ENCODE results near the gene SARDH. TPM values are rescaled to one million over a fixed set of nuclear protein-coding genes. Genes with fewer than 3 reads are reported as not detected.

Gene SARDH
- total and polyA plus RNA-seq, 4 experiments from 2014 or later: 2.5 to 19.3 (median 11.4) TPM

GRCh38 chr9:133718563-133719315 is 19.4 kb downstream of the SARDH start:
- no peaks in the 10 kb centered on the region for H3K27me3 ChIP-seq (ENCODE audit: insufficient read depth, low read length)
- POLR2A ChIA-PET (ENCODE audit: partially characterized antibody): no interaction called here
- Mint-ChIP-seq H3K4me3 (no peak overlapping the region), H3K27me3 (peaks cover 0 to 14% of the 10 kb centered on the region in 2 donors), H3K27ac (no peak overlapping the region), H3K4me1 (peaks cover 0 to 18% (median 3%) of the 10 kb centered on the region in 4 donors), H3K9me3 (peaks cover 0 to 7% (median under 1%) of the 10 kb centered on the region in 8 donors), H3K36me3 (no peaks in the 10 kb centered on the region)
- CTCF ChIA-PET (ENCODE audit: partially characterized antibody): no interaction called here
- H3K4me3 ChIP-seq (ENCODE audit: low read length in 2 of 2): no peak overlapping the region
- H3K4me1 ChIP-seq (ENCODE audit: insufficient read depth, low read length): no peaks in the 10 kb centered on the region
- H3K27ac ChIP-seq (ENCODE audit: low read depth, low read length): no peak overlapping the region
- H3K9me3 ChIP-seq (ENCODE audit: control insufficient read depth in 1 of 2, low read length in 2 of 2): no peaks in the 10 kb centered on the region
- intact Hi-C loops (cut with micrococcal nuclease): no loop called here
- no peak for DNase-seq
- H3K36me3 ChIP-seq (ENCODE audit: insufficient read depth, low read length): no peaks in the 10 kb centered on the region

GRCh38 chr9:133717113-133718031 is 20.8 kb downstream of the SARDH start:
- Histone ChIP-seq H3K36me3 (ENCODE audit: insufficient read depth, low read length) (no peaks in the 10 kb centered on the region), H3K4me1 (ENCODE audit: insufficient read depth, low read length) (no peaks in the 10 kb centered on the region), H3K27ac (ENCODE audit: low read depth, low read length) (no peak overlapping the region), H3K9me3 (ENCODE audit: control insufficient read depth in 1 of 2, low read length in 2 of 2) (no peaks in the 10 kb centered on the region), H3K27me3 (ENCODE audit: insufficient read depth, low read length) (no peaks in the 10 kb centered on the region), H3K4me3 (ENCODE audit: low read length in 2 of 2) (no peak overlapping the region)
- no peak for DNase-seq
- Mint-ChIP-seq H3K4me1 (peaks cover 0 to 18% (median 3%) of the 10 kb centered on the region in 4 donors), H3K36me3 (no peaks in the 10 kb centered on the region), H3K27me3 (peaks cover 0 to 14% of the 10 kb centered on the region in 2 donors), H3K4me3 (no peak overlapping the region), H3K9me3 (peaks cover 0 to 7% (median under 1%) of the 10 kb centered on the region in 8 donors), H3K27ac (no peak overlapping the region)
- CTCF ChIA-PET (ENCODE audit: partially characterized antibody): interaction anchor here (1.3 to 1.7 kb wide), 2 partner anchors 60 to 129 kb away, joined by 3 to 4 read pairs; no protein-coding TSS in a partner anchor
- POLR2A ChIA-PET (ENCODE audit: partially characterized antibody): no interaction called here
- intact Hi-C loops (cut with micrococcal nuclease): loop anchor here (2.0 kb wide), 1 partner anchor 129 kb away; no protein-coding TSS in a partner anchor

- Histone ChIP-seq H3K36me3 (ENCODE audit: insufficient read depth, low read length) (no peaks in the 10 kb centered on the region), H3K27me3 (ENCODE audit: insufficient read depth, low read length) (no peaks in the 10 kb centered on the region), H3K4me3 (ENCODE audit: low read length in 2 of 2) (no peak overlapping the region), H3K9me3 (ENCODE audit: control insufficient read depth in 1 of 2, low read length in 2 of 2) (no peaks in the 10 kb centered on the region), H3K4me1 (ENCODE audit: insufficient read depth, low read length) (no peaks in the 10 kb centered on the region), H3K27ac (ENCODE audit: low read depth, low read length) (no peak overlapping the region)
- Mint-ChIP-seq H3K4me1 (peaks cover 0 to 18% (median 3%) of the 10 kb centered on the region in 4 donors), H3K27ac (no peak overlapping the region), H3K9me3 (peaks cover 0 to 7% (median under 1%) of the 10 kb centered on the region in 8 donors), H3K36me3 (no peaks in the 10 kb centered on the region), H3K27me3 (peaks cover 0 to 14% of the 10 kb centered on the region in 2 donors), H3K4me3 (no peak overlapping the region)
- POLR2A ChIA-PET (ENCODE audit: partially characterized antibody): interaction anchor here (1.3 kb wide), 1 partner anchor 15 kb away, joined by 4 read pairs; no protein-coding TSS in a partner anchor
- CTCF ChIA-PET (ENCODE audit: partially characterized antibody): interaction anchor here (0.7 to 1.7 kb wide), 4 partner anchors 23 to 128 kb away, joined by 3 to 4 read pairs (median 3); no protein-coding TSS in a partner anchor
- intact Hi-C loops (cut with micrococcal nuclease): loop anchor here (2.0 kb wide), 1 partner anchor 128 kb away; no protein-coding TSS in a partner anchor
- no peak for DNase-seq
Observed at GRCh38 chr9:133716564-133717112, 21.5 kb downstream of the SARDH start.

- Histone ChIP-seq H3K27ac (ENCODE audit: low read depth, low read length) (no peak overlapping the region), H3K4me1 (ENCODE audit: insufficient read depth, low read length) (no peaks in the 10 kb centered on the region), H3K4me3 (ENCODE audit: low read length in 2 of 2) (no peak overlapping the region), H3K36me3 (ENCODE audit: insufficient read depth, low read length) (no peaks in the 10 kb centered on the region), H3K9me3 (ENCODE audit: control insufficient read depth in 1 of 2, low read length in 2 of 2) (no peaks in the 10 kb centered on the region), H3K27me3 (ENCODE audit: insufficient read depth, low read length) (no peaks in the 10 kb centered on the region)
- Mint-ChIP-seq H3K27ac (peak overlapping the region in 6 of 7 donors; percentile 12 to 64 (median 44)), H3K36me3 (no peaks in the 10 kb centered on the region), H3K9me3 (peaks cover 0 to 7% (median under 1%) of the 10 kb centered on the region in 8 donors), H3K27me3 (peaks cover 0 to 10% of the 10 kb centered on the region in 2 donors), H3K4me1 (peaks cover 0 to 18% (median 2%) of the 10 kb centered on the region in 4 donors), H3K4me3 (no peak overlapping the region)
- ChIA-PET CTCF (ENCODE audit: partially characterized antibody) (interaction anchor here (0.7 to 2.0 kb wide), 5 partner anchors 22 to 127 kb away, joined by 3 to 6 read pairs (median 3); no protein-coding TSS in a partner anchor), POLR2A (ENCODE audit: partially characterized antibody) (interaction anchor here (1.3 kb wide), 1 partner anchor 15 kb away, joined by 4 read pairs; no protein-coding TSS in a partner anchor)
- DNase-seq: peak in 2 of 5 donors; percentile 25 to 42
- intact Hi-C loops (cut with micrococcal nuclease): loop anchor here (1.0 to 2.0 kb wide), 2 partner anchors 60 to 127 kb away; no protein-coding TSS in a partner anchor
Observed at GRCh38 chr9:133715866-133716563, 22.1 kb downstream of the SARDH start.

DNA sequence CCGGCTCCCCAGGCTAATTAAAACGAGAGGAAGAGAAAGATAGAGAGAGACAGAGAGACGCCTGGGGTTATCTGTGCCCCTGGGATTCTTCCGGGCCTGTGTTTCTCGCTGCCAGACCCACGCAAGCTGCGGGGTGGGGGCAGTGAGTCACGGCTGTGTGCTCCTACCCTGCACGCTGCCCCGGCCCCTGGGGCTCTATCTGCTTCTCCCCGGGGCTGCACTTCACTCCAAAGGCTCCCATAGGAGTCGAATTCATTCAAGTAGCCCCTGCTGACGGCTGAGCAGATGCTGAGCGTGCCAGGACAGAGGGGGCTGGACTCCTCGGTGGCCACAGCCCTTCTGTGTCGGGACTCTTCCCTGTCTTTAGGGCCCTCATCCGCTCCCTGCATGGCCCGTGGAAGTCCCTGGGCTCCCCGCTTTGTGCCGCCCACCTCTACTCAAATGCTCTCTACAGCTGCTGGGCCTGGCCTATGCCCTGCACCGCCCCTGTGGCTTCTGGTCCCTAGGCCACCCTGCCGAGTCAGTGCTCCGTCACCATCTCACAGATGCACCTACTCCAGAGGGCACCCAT is 22.8 kb downstream of the SARDH start:
- no peak overlapping the region for H3K4me3 Mint-ChIP-seq

More for the DNA sequence above, 22.8 kb downstream of the SARDH start:
- Mint-ChIP-seq H3K4me1 (peaks cover 0 to 13% (median 4%) of the 10 kb centered on the region in 4 donors), H3K36me3 (no peaks in the 10 kb centered on the region), H3K27me3 (peaks cover 0 to 10% of the 10 kb centered on the region in 2 donors), H3K27ac (peak overlapping the region in 6 of 7 donors; percentile 12 to 64 (median 52)), H3K9me3 (peaks cover 0 to 2% (median 0%) of the 10 kb centered on the region in 8 donors)
- DNase-seq: no peak
- no peak overlapping the region for H3K27ac ChIP-seq (ENCODE audit: low read depth, low read length)
- H3K4me1 ChIP-seq (ENCODE audit: insufficient read depth, low read length): peaks cover under 1% of the 10 kb centered on the region
- no peaks in the 10 kb centered on the region for H3K36me3 ChIP-seq (ENCODE audit: insufficient read depth, low read length)
- no peaks in the 10 kb centered on the region for H3K9me3 ChIP-seq (ENCODE audit: control insufficient read depth in 1 of 2, low read length in 2 of 2)
- H3K4me3 ChIP-seq (ENCODE audit: low read length in 2 of 2): no peak overlapping the region
- intact Hi-C loops (cut with micrococcal nuclease): loop anchor here (1.0 kb wide), 1 partner anchor 59 kb away; no protein-coding TSS in a partner anchor
- ChIA-PET CTCF (ENCODE audit: partially characterized antibody) (interaction anchor here (0.8 to 2.0 kb wide), 6 partner anchors 12 to 127 kb away, joined by 3 to 6 read pairs (median 3); no protein-coding TSS in a partner anchor), POLR2A (ENCODE audit: partially characterized antibody) (interaction anchor here (1.3 kb wide), 1 partner anchor 14 kb away, joined by 4 read pairs; no protein-coding TSS in a partner anchor)
- H3K27me3 ChIP-seq (ENCODE audit: insufficient read depth, low read length): no peaks in the 10 kb centered on the region
